CD4-positive, alpha-beta T cell treated with Interferon alpha-2 for 1 hour (primary cell): ENCODE measurements around the gene MAP3K3.
A peak's percentile ranks its signal among the peaks of the same experiment; 100 is the strongest.

Experiments used
- DNase-seq, 2 donors: peaks; one replicate each; pipeline ENCODE4 v3.0.0-alpha.2; 2020 to 2022

The MAP3K3 gene

DNA sequence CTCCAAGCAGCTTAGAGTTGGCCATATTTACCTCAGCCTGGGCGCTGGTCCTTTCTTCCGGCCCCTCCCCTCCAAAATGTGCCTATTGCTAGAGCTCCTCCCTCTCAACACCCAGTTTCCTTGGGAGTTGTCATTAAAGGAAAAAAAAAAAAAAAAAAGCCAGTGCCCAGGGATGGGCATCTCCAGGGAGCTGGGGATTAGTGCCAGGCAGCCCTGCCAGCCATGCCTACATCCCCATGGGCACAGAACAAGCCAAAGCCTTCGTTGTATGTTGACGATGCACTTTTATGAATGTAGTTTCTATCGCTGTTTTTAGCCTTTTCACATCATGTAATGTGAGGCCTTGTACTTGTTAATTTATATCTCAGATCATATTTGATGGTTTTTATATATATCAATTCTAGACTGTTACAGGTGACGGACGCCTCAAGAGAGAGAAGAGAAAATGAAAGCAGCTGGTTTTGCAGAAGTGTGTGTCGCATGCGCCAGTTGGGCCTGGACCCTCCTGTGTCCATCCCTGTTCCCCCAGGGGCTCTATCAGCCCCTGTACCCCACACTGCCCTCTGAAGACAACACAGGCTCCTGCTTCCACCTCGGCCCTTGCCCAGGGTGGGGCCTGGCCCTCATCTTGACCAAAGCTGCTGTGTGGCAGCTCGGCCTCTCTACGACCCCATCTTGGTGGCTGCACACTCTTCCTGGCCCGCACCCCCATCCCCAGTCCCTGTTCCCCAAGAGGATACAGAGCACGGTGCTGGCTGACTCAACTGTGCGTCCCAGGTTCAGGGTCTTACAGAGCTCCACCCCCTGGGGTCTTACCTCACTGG is 72.9 kb downstream of the MAP3K3 start:
- peak in 1 of 2 donors; percentile 39 for DNase-seq

DNA sequence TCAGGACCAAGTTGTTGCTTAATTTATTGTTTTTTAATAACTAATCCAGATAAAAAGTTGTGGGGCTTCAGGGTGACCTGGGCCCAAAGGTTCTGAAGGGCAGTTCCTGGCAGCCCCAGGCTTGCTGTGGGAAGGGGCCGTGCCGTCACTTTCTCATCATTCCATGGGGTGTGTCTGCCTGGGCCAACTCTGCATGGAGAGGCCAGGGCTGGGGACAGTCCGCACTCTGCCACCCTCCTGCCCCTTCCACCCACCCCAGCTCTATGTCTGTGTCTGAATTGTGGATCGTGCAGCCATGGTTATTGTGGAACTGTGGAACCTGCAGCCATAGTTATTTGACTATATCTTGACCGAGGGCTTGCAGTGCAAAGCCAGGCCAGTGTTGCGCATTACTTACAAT is 73.7 kb downstream of the MAP3K3 start:
- no peak for DNase-seq

DNA sequence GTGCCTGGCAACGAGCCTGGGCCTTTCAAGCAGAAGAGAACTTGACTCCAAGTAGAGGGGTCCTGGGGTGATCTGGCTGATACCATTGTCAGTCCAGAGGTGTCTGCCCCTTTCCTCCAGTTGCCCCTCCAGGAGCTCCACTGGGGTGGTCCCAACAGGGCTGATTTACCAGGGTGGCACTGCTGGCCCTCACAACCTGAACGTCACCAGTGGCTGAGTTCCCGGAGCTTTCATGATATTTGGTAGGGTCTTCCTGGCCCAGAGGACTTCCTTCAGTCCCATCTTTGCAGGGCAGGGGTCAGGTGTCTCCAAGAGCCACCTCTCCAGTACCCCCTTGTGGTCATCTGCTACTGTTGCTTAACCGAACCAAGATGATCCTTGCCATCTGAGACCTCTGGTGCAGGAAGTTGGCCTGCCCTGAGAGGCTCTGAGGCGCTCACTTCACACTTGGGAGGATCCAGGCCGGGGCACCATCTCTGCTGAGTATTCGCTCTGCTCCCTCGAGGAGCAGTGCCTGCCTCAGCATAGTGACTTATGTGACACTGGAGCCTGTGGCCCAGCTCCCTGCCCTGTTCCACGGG is 74.3 kb downstream of the MAP3K3 start:
- DNase-seq, result peak; percentile 47 to 67

DNA sequence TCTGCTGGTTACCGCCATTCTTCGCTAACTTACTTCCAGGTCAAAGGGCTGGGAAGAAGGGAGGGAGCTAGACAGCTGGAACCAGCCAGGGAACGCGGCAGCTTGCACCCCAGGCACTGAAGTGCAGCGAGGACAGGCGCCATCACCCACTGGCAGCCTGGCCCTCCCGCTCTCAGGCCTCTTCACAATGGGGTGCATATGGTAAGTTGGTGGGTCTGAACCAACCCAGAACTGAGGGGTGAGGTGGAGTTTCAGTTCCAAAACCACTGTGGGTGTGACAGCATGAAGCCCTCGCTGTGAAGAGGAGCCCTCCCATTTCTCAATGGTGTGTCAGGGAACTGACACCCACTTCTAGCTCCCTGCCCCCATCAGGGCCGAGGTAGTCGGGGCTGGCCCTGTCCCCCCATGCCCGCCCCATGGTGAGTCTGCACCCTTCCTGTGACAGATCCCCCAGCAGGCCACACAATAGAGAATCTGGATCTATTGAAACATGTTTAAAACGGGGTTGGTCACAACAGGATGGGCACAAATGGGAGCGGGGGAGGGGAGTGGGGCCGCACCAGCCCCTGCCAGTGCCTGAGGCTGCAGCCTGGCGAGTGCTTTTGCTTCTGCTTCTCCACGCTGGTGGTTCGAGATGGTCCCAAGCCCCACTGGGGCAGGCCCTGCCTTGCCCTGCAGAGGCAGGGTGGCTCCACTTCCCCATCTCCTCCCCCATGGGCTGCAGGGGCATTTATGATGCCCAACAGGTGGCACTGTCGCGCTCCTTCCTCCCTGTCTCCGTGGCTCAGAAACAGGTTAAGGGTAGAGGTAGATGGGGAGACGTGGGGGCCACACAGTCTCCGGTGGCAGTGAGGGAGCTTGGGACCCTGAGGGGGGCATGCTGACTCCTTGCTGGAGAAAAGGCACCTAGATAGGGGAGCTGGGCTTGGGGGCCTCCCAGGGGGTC is 75.4 kb downstream of the MAP3K3 start:
- peak; percentile 89 to 90 for DNase-seq

DNA sequence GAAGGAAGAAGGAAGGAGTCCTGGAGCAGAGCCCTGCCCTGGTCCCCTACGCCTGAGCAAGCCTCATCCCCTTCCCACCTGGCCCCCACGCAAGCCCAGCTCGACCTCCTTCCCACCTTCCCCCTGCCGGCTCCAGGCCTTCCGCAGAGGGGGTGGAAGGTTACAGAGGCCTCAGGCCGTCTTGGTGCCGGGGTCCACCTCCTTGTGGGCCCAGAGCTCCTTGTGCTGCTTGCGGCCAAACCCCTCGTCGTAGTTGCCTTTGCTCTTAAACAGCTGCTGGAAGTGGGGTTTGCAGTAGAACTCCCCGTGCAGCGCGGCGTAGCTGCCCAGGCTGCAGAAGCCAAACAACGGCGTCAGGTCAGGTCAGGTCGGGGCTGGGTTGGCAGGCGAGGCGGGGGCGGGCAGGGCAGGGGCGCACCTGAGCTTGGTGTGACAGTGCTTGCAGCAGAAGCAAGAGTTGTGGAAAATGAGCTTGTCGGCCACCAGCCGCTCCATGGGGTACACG is 76.2 kb downstream of the MAP3K3 start:
- DNase-seq, result no peak

- peak; percentile 93 to 94 for DNase-seq
These were observed 76.8 kb downstream of the MAP3K3 start for GRCh38 chr17:63698886-63699637.

DNA sequence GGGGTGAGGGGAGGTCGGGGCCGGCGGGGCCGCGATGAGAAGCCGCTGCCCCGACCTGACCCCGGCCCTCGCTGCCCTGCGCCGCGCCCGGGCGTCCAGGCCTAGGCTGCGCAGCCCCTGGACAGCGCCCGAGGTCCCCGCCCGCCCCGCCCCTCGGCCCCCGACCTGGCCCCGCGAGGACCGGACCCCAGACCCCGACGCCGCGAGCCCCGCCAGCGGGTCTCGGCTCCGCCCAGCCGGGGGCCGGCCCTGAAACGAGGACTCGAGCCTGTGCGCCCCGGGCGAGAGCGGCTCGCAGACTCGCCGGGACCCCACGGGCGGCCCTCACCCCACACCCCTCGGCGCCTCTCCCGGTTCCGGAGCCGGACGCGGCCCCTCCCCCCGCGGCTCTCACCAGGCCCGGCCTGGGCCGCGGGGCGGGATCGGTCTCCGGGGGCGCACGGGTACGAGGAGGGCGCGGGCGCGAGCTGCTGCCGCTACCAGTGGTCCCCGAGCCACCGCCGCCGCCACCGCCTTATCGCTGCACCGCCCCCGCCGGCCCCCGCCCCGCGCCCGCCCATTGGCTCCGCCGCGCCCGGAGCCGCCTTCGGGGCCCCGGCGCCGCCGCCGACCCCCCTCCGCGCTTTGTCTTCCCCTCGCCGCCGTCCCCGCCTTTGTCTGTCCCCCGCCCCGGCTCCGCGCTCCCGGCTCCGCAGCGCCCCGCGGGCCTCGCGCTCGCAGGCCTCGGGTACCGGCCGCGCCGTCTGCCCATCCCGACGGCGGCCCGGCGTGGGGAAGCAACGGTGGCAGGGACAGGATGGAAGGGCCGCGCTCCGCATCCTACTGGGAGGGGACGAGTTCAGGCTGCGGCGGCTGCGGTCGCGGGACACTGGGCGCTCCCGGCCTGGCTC is 77.7 kb downstream of the MAP3K3 start, which contains the start of gene LIMD2:
LIMD2 (minus strand) TSS at position 488 of the 890 bp plus-strand sequence. CDS start 827 bp downstream, outside the sequence.
- peak; percentile 86 to 91 for DNase-seq

DNA sequence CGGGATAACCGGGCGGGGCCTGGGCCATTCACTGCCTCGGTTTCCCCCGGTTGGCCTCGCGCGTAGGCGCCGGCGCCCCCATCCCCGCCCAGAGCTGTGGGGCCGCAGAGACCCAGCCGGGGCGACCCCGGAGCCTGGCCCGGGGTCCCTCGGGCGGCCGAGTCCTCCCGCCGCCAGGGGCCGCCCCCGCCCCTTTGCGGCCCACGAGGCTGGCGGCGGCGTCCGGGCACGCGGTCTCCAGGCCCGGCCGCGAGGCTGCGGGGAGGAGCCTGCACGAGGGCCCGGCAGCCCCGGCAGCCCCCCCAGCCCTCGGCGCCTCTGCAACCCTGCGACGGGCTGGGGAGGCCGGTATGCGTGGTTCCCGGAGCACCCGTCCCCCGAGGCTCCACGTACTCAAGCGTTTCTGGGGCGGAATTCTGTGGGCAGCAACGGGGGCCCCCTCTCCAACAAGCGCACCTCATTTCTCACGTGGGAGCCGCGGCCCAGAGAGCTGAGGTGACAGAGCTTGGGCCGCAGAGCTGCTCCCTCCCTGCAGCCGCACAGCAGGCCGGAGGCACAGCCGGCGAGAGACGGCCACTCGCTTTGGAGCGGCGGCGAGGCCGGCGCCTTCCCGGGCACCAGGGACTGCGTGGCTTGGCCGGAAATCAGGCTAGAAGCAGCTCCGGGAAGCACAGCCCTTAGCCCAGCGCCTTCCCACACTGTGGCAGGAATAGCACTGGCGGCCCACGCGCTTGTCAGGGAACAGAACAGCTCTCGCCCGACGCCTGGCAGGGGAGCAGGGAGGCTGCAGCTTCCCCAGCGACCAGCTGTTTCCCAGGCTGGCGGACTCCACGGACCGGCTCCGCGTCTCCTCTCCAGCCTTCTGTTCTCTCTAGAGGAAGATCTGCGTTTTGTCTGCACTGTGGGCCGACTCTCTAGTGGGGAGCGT is 78.6 kb downstream of the MAP3K3 start:
- peak; percentile 38 to 65 for DNase-seq

GRCh38 chr17:63701456-63701820 is 79.2 kb downstream of the MAP3K3 start:
- no peak for DNase-seq

- DNase-seq, result peak; percentile 80 to 82
These were observed 79.9 kb downstream of the MAP3K3 start for GRCh38 chr17:63701868-63702720.

GRCh38 chr17:63702721-63703015 is 80.5 kb downstream of the MAP3K3 start:
- DNase-seq, result no peak

- no peak for DNase-seq
These were observed 80.8 kb downstream of the MAP3K3 start for GRCh38 chr17:63703029-63703428.

DNA sequence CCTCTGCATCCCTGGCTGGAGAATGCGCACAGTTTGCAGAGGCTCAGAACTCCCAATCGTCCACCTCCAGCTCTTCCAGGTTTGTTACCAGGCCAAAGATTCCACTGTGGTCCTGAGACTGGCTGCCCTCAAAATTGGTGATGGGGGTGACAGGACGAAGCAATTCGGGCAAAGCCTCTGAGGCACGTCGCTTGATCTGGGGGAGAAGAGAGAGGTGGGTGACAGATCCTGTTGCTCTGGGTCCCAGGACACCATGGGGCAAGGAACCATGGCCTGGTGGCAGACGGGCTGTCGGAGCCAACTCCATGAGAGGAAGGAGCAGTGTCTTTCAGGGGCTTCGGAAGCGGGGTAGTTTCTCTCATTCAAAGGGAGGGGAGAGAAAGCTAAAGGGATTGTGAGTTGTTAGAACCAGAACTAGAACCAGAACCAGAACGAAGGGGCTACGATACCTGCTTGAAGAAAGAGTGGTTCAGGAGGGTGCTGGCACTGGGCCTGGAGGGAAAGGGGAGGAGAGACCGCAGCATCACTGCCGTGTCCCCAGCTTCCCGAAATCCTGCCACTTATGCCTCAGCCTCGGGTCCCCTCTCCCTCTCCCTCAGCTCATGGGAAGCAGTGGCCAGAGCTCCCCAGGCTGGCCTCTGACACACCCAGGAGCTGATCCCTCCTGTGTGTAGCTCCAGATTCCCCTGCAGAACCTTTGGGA is 81.5 kb downstream of the MAP3K3 start:
- no peak for DNase-seq

- no peak for DNase-seq
These were observed 82.0 kb downstream of the MAP3K3 start for GRCh38 chr17:63704259-63704576.

DNA sequence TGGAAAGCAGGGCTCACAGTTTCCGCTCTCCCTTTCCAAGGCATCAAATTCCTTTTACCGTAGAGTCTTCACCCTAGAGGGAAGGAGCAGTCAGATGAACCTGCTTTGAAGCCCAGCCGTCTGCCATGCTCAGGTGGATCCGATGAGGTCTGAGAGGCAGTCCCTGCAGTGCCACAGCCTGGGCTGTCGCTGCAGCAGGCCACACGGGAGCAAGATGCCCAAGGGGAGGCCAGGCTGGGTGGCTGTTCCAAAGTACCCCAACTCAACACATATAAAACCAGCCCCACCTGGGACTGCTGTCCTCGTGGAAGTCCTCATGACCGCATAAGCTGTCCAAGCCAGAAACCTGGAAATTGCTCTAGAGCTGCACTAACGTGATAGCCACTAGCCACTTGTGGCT is 82.6 kb downstream of the MAP3K3 start:
- no peak for DNase-seq

GRCh38 chr17:63705657-63706056 is 83.4 kb downstream of the MAP3K3 start:
- no peak for DNase-seq

DNA sequence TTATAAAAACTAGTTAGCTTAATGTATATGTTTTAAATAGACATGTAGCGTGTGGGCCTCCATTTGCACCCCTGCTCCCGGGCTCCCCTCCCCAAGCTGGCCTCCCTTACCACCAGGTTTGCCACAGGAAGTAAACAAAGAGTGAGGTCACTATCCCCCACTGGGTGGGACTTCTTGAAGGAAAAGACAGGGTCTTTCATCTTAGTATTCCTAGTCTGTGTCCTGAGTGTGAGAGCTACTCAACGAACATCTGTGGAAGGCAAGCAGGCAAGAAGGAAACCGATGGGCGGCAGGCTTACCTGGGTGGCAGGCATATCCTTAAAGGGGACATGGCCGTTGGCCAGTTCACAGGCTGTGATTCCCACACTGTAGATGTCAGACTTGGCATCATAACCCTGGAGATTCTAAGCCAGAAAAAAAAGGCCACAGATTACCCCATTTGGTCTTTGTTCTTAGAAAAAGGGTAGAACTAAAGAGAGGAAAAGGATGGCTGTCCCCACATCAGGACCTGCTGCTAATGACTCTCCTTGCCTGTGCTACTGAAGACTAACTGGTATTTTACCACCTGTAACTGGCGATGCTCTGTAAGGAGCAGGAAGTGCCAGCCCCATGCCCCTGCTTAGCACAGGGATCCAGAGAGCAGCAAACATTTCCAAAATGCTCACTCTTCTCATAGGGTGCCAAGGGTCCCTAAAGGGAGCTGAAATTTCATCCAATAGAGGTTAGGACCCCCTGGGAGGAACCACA is 84.3 kb downstream of the MAP3K3 start:
- peak in 1 of 2 donors; percentile 43 for DNase-seq

- DNase-seq, result peak in 1 of 2 donors; percentile 44
These were observed 84.9 kb downstream of the MAP3K3 start for GRCh38 chr17:63707151-63707550.
